PC-9 (cell line): ENCODE data around the gene GGN. TPM values are rescaled to one million over a fixed set of nuclear protein-coding genes. Genes with fewer than 3 reads are reported as not detected.
A peak's percentile ranks its signal among the peaks of the same experiment; 100 is the strongest.

Experiments
- BruUV-seq: library from RNA; stranded (reverse); fragments of 400-500 nt; replicated peaks from 2 replicates; lab custom pipeline; 2021; lab: Mats Ljungman, UMichigan
- CTCF ChIA-PET: fragments of 300-600 bp; sonication (Branson Sonifier 250); formaldehyde crosslinking; loops from one replicate; lab custom pipeline; 2022; ENCODE audit warnings: antibody characterized with exemption; lab: Charles Lee
- POLR2A ChIA-PET: fragments of 300-600 bp; sonication (Branson Sonifier 250); formaldehyde crosslinking; loops from one replicate; lab custom pipeline; 2022; ENCODE audit warnings: antibody characterized with exemption; ENCODE audit not compliant: unreplicated experiment; lab: Charles Lee
- DNase-seq, 2 experiments: peaks; one replicate each; pipeline versions ENCODE4 v3.0.0 to v3.0.0-alpha.2; 2015 to 2022; ENCODE audit warnings: mixed read lengths in 1 of 2
- H2AFZ ChIP-seq: fragments of 200-600 bp; sonication (generic); 2 replicates; pipeline ENCODE4 v1.8.1; 2017; ENCODE audit warnings: antibody characterized with exemption
- H3F3A ChIP-seq: fragments of 200-600 bp; sonication (generic); 2 replicates; pipeline ENCODE4 v1.8.1; 2017; ENCODE audit warnings: antibody characterized with exemption, mild to moderate bottlenecking, low read depth; ENCODE audit not compliant: insufficient read depth
- H3K27ac ChIP-seq: fragments of 200-600 bp; sonication (generic); 2 replicates; pipeline ENCODE4 v1.6.1; 2016; ENCODE audit warnings: mixed run types
- H3K27me3 ChIP-seq: fragments of 200-600 bp; sonication (generic); 2 replicates; pipeline ENCODE4 v1.6.1; 2016; ENCODE audit warnings: low read depth, mixed run types; ENCODE audit not compliant: insufficient read depth
- H3K36me3 ChIP-seq: fragments of 200-600 bp; sonication (generic); 2 replicates; pipeline ENCODE4 v1.6.1; 2016; ENCODE audit warnings: low read depth, mixed run types
- H3K4me1 ChIP-seq: fragments of 200-600 bp; sonication (generic); replicated peaks from 2 replicates; pipeline ENCODE4 v1.6.1; 2016; ENCODE audit warnings: mixed run types; ENCODE audit not compliant: insufficient read depth
- H3K4me2 ChIP-seq: fragments of 200-600 bp; sonication (generic); 2 replicates; pipeline ENCODE4 v1.6.1; 2017; ENCODE audit warnings: mixed run types
- H3K4me3 ChIP-seq: fragments of 200-600 bp; sonication (generic); 2 replicates; pipeline ENCODE4 v1.6.1; 2016; ENCODE audit warnings: mixed run types
- H3K79me2 ChIP-seq: fragments of 200-600 bp; sonication (generic); 2 replicates; pipeline ENCODE4 v1.6.1; 2017; ENCODE audit warnings: low read depth, mixed run types
- H3K9me2 ChIP-seq: fragments of 200-600 bp; sonication (generic); 2 replicates; pipeline ENCODE4 v1.8.1; 2017; ENCODE audit warnings: mild to moderate bottlenecking; ENCODE audit not compliant: insufficient read depth
- H3K9me3 ChIP-seq: fragments of 200-600 bp; sonication (generic); 2 replicates; pipeline ENCODE4 v1.8.1; 2016; ENCODE audit warnings: low read depth; ENCODE audit not compliant: insufficient read depth
- H4K20me1 ChIP-seq: fragments of 200-600 bp; sonication (generic); 2 replicates; pipeline ENCODE4 v1.8.1; 2017; ENCODE audit not compliant: insufficient read depth
- CTCF ChIP-seq: fragments of 200-600 bp; sonication (generic); conservative IDR thresholded peaks from 2 replicates; pipeline ENCODE4 v1.6.1; 2017; ENCODE audit warnings: mixed run types, antibody characterized with exemption, mild to moderate bottlenecking, moderate library complexity
- EZH2 ChIP-seq: fragments of 200-600 bp; sonication (generic); IDR thresholded peaks from 2 replicates; pipeline ENCODE4 v1.8.0; 2017; ENCODE audit warnings: antibody characterized with exemption, low read depth
- intact Hi-C: fragments of 100-400 bp; cut with micrococcal nuclease; formaldehyde crosslinking; loops from one replicate; pipeline ENCODE4 v1.10.0; 2022; ENCODE audit not compliant: unreplicated experiment
- total RNA-seq: library from RNA; stranded (reverse); gene quantifications from 2 replicates; pipeline ENCODE4 v1.2.3, GENCODE V29; 2021

The GGN gene
- total RNA-seq, 1 experiment from 2014 or later: 1.0 TPM

- Histone ChIP-seq H3K4me1 (peaks cover 10% of the 10 kb centered on the region), H3K9me2 (no peaks in the 10 kb centered on the region), H3K4me2 (no peak overlapping the region), H3K27me3 (no peaks in the 10 kb centered on the region), H3K9me3 (no peaks in the 10 kb centered on the region), H3K4me3 (no peak overlapping the region), H3K27ac (no peak overlapping the region), H4K20me1 (peaks cover 10% of the 10 kb centered on the region), H3K36me3 (peaks cover 40% of the 10 kb centered on the region), H2AFZ (no peak overlapping the region), H3F3A (peaks cover 15% of the 10 kb centered on the region), H3K79me2 (peaks cover 36% of the 10 kb centered on the region)
- no peak for DNase-seq
- BruUV-seq: no TSS peak
- POLR2A ChIA-PET: no interaction called here
- CTCF ChIA-PET: no interaction called here
- no peak for TF ChIP-seq CTCF
- no peak for TF ChIP-seq EZH2
- intact Hi-C loops: no loop called here
Measured at GRCh38 chr19:38378866-38379265, 9.0 kb downstream of the GGN start.

- intact Hi-C loops: no loop called here
- ChIA-PET POLR2A (no interaction called here), CTCF (no interaction called here)
- no peaks in the 10 kb centered on the region for H3K9me2 ChIP-seq
- H3K4me1 ChIP-seq: peaks cover 15% of the 10 kb centered on the region
- peaks cover 36% of the 10 kb centered on the region for H3K79me2 ChIP-seq
- peaks cover 5% of the 10 kb centered on the region for H3F3A ChIP-seq
- TF ChIP-seq CTCF (no peak), EZH2 (no peak)
- H3K36me3 ChIP-seq: peaks cover 40% of the 10 kb centered on the region
- no TSS peak for BruUV-seq
- H3K4me3 ChIP-seq: no peak overlapping the region
- H3K27me3 ChIP-seq: no peaks in the 10 kb centered on the region
- H3K9me3 ChIP-seq: no peaks in the 10 kb centered on the region
- no peak overlapping the region for H3K4me2 ChIP-seq
- peaks cover 10% of the 10 kb centered on the region for H4K20me1 ChIP-seq
- no peak overlapping the region for H2AFZ ChIP-seq
- no peak for DNase-seq
- no peak overlapping the region for H3K27ac ChIP-seq
Measured at GRCh38 chr19:38377052-38377451, 10.8 kb downstream of the GGN start.

DNA sequence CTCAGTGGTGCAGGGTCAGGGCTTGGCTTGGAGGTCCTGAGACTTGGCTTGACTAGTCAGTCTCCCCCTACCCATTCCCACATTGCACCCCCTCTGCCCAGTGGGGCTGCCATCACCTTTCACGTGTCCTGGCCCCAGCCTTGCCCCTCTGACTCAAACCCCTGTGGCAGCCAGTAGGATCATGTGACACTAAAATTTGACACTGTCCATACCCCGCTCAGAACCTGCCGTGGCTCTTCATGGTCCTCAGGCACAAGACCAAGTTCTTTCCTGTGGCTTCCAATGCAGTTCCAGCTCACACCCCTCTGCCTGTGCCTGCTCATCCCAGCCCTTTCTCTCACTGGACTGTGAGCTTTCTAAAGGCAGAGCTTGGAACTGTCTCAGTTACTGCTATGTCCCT lies 11.3 kb downstream of the GGN start:
- H3K4me2 ChIP-seq: peak overlapping the region; percentile 87
- ChIA-PET CTCF (interaction anchor here (0.5 to 0.6 kb wide), 3 partner anchors 26 to 260 kb away, joined by 3 to 5 read pairs (median 4); partner anchors contain the start of gene FAM98C), POLR2A (interaction anchor here (0.6 kb wide), 2 partner anchors 11 to 372 kb away, joined by 3 to 12 read pairs; partner anchors contain the start of gene GGN)
- no peak overlapping the region for H3K27ac ChIP-seq
- peaks cover 10% of the 10 kb centered on the region for H4K20me1 ChIP-seq
- H2AFZ ChIP-seq: no peak overlapping the region
- H3K9me2 ChIP-seq: no peaks in the 10 kb centered on the region
- peaks cover 35% of the 10 kb centered on the region for H3K36me3 ChIP-seq
- TF ChIP-seq EZH2 (no peak), CTCF (no peak)
- H3K4me3 ChIP-seq: 0 out of 2 replicates have a peak overlapping the region, but pooled peaks have one; percentile 76
- H3F3A ChIP-seq: peaks cover 5% of the 10 kb centered on the region
- intact Hi-C loops: no loop called here
- no TSS peak for BruUV-seq
- H3K4me1 ChIP-seq: peaks cover 15% of the 10 kb centered on the region
- no peak for DNase-seq
- no peaks in the 10 kb centered on the region for H3K27me3 ChIP-seq
- H3K9me3 ChIP-seq: no peaks in the 10 kb centered on the region
- peaks cover 36% of the 10 kb centered on the region for H3K79me2 ChIP-seq
